Measurements from ENCODE around the gene TPST2. TPM values are rescaled to one million over a fixed set of nuclear protein-coding genes. Genes with fewer than 3 reads are reported as not detected.

The TPST2 gene
- total RNA-seq, 3 donors from 2014 or later, result 32.5 to 45.4 (median 38.8) TPM

- H3K4me1 Mint-ChIP-seq (ENCODE audit: low read depth), result peaks cover 47% of the 10 kb centered on the region
- H3K36me3 Mint-ChIP-seq (ENCODE audit: insufficient read depth), result peaks cover 20% of the 10 kb centered on the region
- DNase-seq (peak; percentile 87), ATAC-seq (peak; percentile 97 to 99)
- H3K9me3 Mint-ChIP-seq, result no peaks in the 10 kb centered on the region
- H3K4me3 Mint-ChIP-seq, result peak within 1 kb of the TSS; percentile 100
- no peaks in the 10 kb centered on the region for H3K27me3 Mint-ChIP-seq (ENCODE audit: low read depth)
These were observed 77.7 kb downstream of the TPST2 start, which contains the start of gene TFIP11 for GRCh38 chr22:26512149-26512793. TSS of gene TFIP11 (minus strand) at chr22:26512473. CDS start at chr22:26510272, 2,201 bp downstream.

GRCh38 chr22:26508148-26508547 is 81.8 kb downstream of the TPST2 start:
- H3K27me3 Mint-ChIP-seq (ENCODE audit: low read depth), result no peaks in the 10 kb centered on the region
- H3K9me3 Mint-ChIP-seq, result no peaks in the 10 kb centered on the region
- H3K4me3 Mint-ChIP-seq, result no peak overlapping the region
- peaks cover 50% of the 10 kb centered on the region for H3K4me1 Mint-ChIP-seq (ENCODE audit: low read depth)
- ATAC-seq (no peak), DNase-seq (no peak)
- peaks cover 45% of the 10 kb centered on the region for H3K36me3 Mint-ChIP-seq (ENCODE audit: insufficient read depth)

- DNase-seq (no peak), ATAC-seq (no peak)
- Mint-ChIP-seq H3K36me3 (ENCODE audit: insufficient read depth) (peaks cover 48% of the 10 kb centered on the region), H3K4me1 (ENCODE audit: low read depth) (peaks cover 20% of the 10 kb centered on the region), H3K9me3 (no peaks in the 10 kb centered on the region), H3K4me3 (no peak overlapping the region), H3K27me3 (ENCODE audit: low read depth) (no peaks in the 10 kb centered on the region)
These were observed 86.2 kb downstream of the TPST2 start for GRCh38 chr22:26503758-26504157.

DNA sequence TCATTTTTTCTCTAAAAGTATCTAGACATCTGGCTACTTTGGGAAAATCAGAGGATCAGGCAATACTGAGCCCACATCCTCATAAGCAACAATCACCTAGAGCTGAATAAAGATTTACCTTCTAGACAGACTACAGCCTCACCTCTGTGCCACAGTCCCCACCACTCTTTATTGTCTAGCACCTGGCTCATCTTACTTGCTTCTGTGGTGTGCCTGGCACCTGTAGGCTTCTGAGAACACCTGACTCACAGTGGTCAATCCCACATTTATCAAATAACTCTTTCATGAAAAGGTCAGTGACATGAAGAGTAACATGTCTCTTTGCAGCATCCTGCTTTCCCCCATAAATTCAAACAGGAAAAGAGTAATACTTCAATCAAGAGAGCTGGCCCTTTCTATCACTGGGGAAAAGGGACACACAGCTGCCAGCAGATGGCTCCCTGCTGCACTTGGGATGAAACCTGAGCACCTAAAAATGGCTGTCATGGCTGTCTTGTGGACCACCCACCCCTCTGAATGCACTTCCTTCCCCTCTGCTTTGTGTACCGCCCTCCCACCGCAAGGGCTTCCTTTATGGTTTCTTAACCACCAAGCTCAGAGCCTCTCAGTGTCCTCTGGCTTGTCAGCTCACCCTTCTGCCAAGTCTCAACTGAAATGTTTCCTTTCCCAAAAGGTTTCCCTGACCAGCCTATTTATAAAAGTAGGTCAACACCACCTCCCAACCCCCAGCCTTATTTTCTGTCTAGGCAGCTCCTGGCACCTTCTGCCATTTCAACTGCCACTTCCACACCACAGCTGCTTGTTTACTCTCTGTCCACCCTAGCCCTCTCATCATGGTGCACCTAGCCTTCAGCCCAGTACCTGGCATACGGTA is 87.0 kb downstream of the TPST2 start:
- H3K4me3 Mint-ChIP-seq, result no peak overlapping the region
- peak; percentile 34 for DNase-seq
- peak; percentile 65 to 82 for ATAC-seq
- no peaks in the 10 kb centered on the region for H3K9me3 Mint-ChIP-seq
- H3K27me3 Mint-ChIP-seq (ENCODE audit: low read depth), result no peaks in the 10 kb centered on the region
- H3K4me1 Mint-ChIP-seq (ENCODE audit: low read depth), result peaks cover 20% of the 10 kb centered on the region
- peaks cover 50% of the 10 kb centered on the region for H3K36me3 Mint-ChIP-seq (ENCODE audit: insufficient read depth)

DNA sequence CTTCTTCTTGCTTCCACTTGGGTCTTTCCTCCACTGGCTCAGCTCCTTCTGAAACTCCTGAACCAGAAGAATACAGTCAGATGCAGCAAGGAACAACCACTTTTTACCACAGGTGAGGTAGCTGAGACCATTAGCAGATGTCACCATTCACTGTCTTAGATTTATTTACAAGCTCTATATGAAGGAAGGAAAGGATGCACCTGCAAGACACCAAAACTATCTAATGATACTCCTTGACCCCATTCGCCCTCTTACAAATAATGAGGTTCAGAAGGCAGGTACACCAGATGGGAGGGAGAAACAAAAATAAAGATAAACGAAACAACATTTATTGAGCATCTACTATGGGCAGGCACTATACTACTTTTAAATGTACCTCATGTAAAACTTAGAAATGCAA is 87.9 kb downstream of the TPST2 start:
- ATAC-seq (no peak), DNase-seq (no peak)
- no peak overlapping the region for H3K4me3 Mint-ChIP-seq
- H3K4me1 Mint-ChIP-seq (ENCODE audit: low read depth), result peaks cover 20% of the 10 kb centered on the region
- peaks cover 55% of the 10 kb centered on the region for H3K36me3 Mint-ChIP-seq (ENCODE audit: insufficient read depth)
- no peaks in the 10 kb centered on the region for H3K9me3 Mint-ChIP-seq
- H3K27me3 Mint-ChIP-seq (ENCODE audit: low read depth), result no peaks in the 10 kb centered on the region

DNA sequence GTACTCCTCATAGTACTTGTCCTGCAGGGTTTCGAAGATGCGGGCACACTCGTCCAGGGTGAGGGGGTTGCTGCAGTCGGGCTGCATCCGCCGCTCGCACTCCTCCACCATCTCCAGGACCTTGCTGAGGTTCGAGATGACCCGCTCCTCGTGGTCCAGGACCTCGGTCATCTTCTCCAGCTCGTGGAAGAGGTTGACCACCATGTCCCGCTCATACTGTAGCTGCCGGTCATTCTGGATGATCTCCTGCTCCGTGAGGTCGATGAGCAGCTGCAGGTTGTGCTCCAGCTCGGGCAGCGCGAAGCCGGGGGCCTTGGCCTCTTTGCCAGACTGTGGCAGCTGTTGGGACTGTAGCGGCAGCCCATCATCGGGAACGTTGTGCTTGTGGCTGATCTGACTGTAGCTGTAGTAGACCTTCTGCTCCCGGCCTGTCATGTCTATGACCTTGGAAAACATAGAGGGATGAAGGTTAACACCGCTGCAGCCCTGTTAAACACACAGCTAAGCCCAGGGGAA is 90.7 kb downstream of the TPST2 start:
- H3K9me3 Mint-ChIP-seq, result no peaks in the 10 kb centered on the region
- peaks cover 48% of the 10 kb centered on the region for H3K36me3 Mint-ChIP-seq (ENCODE audit: insufficient read depth)
- ATAC-seq (no peak), DNase-seq (no peak)
- H3K4me3 Mint-ChIP-seq, result no peak overlapping the region
- H3K27me3 Mint-ChIP-seq (ENCODE audit: low read depth), result no peaks in the 10 kb centered on the region
- H3K4me1 Mint-ChIP-seq (ENCODE audit: low read depth), result peaks cover 17% of the 10 kb centered on the region

DNA sequence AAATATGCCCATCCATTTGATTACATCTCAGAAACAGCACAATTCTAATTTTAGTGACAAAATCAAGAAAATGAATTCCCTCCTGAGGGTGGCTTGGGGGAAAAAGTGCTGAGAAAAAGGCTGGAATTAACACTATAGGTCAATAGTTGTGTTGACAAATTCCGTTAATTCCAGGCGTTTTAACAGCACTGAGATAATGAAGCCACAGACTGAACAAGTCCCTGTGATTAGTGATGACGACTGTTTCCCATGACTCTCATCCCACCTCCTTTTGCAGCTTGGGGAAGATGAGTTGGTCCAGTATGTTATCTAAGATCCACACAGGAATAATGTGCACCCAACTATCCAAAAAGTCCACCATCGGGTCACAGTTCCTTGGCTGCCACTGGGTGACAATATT is 93.5 kb downstream of the TPST2 start:
- no peak for ATAC-seq
- no peaks in the 10 kb centered on the region for H3K9me3 Mint-ChIP-seq
- peaks cover 38% of the 10 kb centered on the region for H3K36me3 Mint-ChIP-seq (ENCODE audit: insufficient read depth)
- H3K4me3 Mint-ChIP-seq, result no peak overlapping the region
- no peak for DNase-seq
- H3K4me1 Mint-ChIP-seq (ENCODE audit: low read depth), result no peaks in the 10 kb centered on the region
- H3K27me3 Mint-ChIP-seq (ENCODE audit: low read depth), result no peaks in the 10 kb centered on the region

- ATAC-seq (no peak), DNase-seq (no peak)
- Mint-ChIP-seq H3K4me1 (ENCODE audit: low read depth) (no peaks in the 10 kb centered on the region), H3K4me3 (no peak overlapping the region), H3K9me3 (no peaks in the 10 kb centered on the region), H3K36me3 (ENCODE audit: insufficient read depth) (peaks cover 38% of the 10 kb centered on the region), H3K27me3 (ENCODE audit: low read depth) (no peaks in the 10 kb centered on the region)
These were observed 95.4 kb downstream of the TPST2 start for GRCh38 chr22:26494506-26494905.

DNA sequence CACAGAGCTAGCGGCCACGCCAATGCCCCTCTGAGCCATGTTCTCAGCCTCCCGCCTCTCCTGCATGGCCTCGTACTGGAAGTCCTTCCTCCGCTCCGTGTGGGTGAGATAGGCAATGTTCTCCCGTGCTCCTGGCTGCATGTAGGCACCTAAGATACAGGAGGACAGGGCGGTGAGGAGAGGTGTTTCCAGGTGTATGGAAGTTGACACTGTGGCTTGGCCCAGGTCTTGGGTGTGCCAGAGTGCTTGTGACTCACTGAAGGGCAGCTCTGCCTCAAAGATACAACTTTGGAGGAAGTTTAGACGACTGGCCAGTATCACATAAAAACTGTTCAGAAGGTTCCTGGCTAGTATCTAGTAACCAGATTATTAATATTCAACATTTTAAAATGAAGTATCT is 97.7 kb downstream of the TPST2 start:
- H3K36me3 Mint-ChIP-seq (ENCODE audit: insufficient read depth), result peaks cover 45% of the 10 kb centered on the region
- H3K9me3 Mint-ChIP-seq, result no peaks in the 10 kb centered on the region
- ATAC-seq, result no peak
- DNase-seq, result no peak
- H3K4me3 Mint-ChIP-seq, result no peak overlapping the region
- H3K4me1 Mint-ChIP-seq (ENCODE audit: low read depth), result no peaks in the 10 kb centered on the region
- no peaks in the 10 kb centered on the region for H3K27me3 Mint-ChIP-seq (ENCODE audit: low read depth)

DNA sequence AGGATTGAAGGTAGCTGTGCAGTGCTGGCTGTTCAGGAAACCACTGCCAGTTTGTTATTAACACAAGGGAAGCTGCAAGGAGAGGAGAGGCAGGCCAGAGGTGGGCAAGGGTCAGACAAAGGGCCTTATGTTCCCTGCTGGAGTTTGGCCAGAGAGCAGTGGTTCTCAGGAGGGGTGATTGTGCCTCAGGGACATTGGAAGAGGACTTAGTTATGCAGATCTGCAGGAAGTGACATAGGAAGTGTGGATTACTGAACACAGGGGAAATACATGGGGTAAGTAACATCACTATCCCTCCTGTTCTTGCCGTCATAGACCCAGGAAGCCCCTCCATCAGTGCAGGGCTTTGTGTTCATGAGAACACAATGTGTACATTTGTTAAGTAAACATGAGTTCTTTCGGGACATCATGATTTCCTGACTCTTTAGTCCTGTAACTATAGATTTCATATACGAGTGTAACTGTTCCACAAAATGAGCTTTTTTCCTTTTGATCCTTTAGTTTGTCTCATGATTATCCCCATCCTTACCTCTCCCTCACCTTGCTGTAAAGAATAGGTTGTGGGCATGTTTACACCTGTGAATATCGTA is 100.4 kb downstream of the TPST2 start:
- DNase-seq (no peak), ATAC-seq (no peak)
- H3K27me3 Mint-ChIP-seq (ENCODE audit: low read depth), result no peaks in the 10 kb centered on the region
- no peak overlapping the region for H3K4me3 Mint-ChIP-seq
- H3K9me3 Mint-ChIP-seq, result no peaks in the 10 kb centered on the region
- peaks cover 14% of the 10 kb centered on the region for H3K4me1 Mint-ChIP-seq (ENCODE audit: low read depth)
- peaks cover 39% of the 10 kb centered on the region for H3K36me3 Mint-ChIP-seq (ENCODE audit: insufficient read depth)

GRCh38 chr22:26487996-26488395 is 101.9 kb downstream of the TPST2 start:
- Mint-ChIP-seq H3K9me3 (no peaks in the 10 kb centered on the region), H3K4me3 (no peak overlapping the region), H3K36me3 (ENCODE audit: insufficient read depth) (peaks cover 34% of the 10 kb centered on the region), H3K27me3 (ENCODE audit: low read depth) (no peaks in the 10 kb centered on the region), H3K4me1 (ENCODE audit: low read depth) (peaks cover 21% of the 10 kb centered on the region)
- no peak for DNase-seq
- no peak for ATAC-seq

- no peak overlapping the region for H3K4me3 Mint-ChIP-seq
- ATAC-seq, result no peak
- H3K4me1 Mint-ChIP-seq (ENCODE audit: low read depth), result peaks cover 37% of the 10 kb centered on the region
- H3K36me3 Mint-ChIP-seq (ENCODE audit: insufficient read depth), result peaks cover 24% of the 10 kb centered on the region
- no peaks in the 10 kb centered on the region for H3K9me3 Mint-ChIP-seq
- DNase-seq, result no peak
- no peaks in the 10 kb centered on the region for H3K27me3 Mint-ChIP-seq (ENCODE audit: low read depth)
These were observed 103.5 kb downstream of the TPST2 start for GRCh38 chr22:26486394-26486793.

- Mint-ChIP-seq H3K9me3 (no peaks in the 10 kb centered on the region), H3K4me1 (ENCODE audit: low read depth) (peaks cover 42% of the 10 kb centered on the region), H3K4me3 (peak overlapping the region; percentile 95), H3K36me3 (ENCODE audit: insufficient read depth) (peaks cover 27% of the 10 kb centered on the region), H3K27me3 (ENCODE audit: low read depth) (no peaks in the 10 kb centered on the region)
- ATAC-seq (no peak), DNase-seq (no peak)
These were observed 104.0 kb downstream of the TPST2 start for GRCh38 chr22:26485806-26486390.

DNA sequence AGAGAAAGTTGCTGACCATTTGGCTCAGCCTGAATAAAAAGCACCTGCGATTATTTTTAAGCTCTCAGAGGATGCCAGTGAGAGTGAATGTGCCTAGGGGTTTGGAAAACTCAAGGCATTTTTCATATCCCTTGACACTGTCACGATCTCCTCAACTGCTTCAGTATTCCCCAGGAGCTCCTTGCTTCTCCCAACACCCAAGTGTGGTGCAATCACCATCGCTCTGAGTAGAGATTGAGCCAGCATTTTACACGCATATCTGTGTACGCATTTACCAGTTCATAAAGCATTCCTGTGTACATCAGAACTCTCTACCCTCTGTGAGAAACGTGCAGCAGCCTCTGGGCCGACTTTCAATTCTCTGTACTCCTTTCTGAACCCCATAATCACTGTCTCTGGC is 104.9 kb downstream of the TPST2 start:
- no peaks in the 10 kb centered on the region for H3K27me3 Mint-ChIP-seq (ENCODE audit: low read depth)
- DNase-seq, result no peak
- peak overlapping the region; percentile 95 for H3K4me3 Mint-ChIP-seq
- H3K36me3 Mint-ChIP-seq (ENCODE audit: insufficient read depth), result peaks cover 24% of the 10 kb centered on the region
- H3K4me1 Mint-ChIP-seq (ENCODE audit: low read depth), result peaks cover 50% of the 10 kb centered on the region
- ATAC-seq, result no peak
- H3K9me3 Mint-ChIP-seq, result no peaks in the 10 kb centered on the region
